Activated CD4-positive, alpha-beta T cell treated with anti-CD3 and anti-CD28 coated beads, Interleukin-10, Interleukin-2, amounts not matched to agents 100 ng/mL and 50 ng/mL, durations not matched to agents 16 hours and 8 hours (primary cell): ENCODE measurements around the gene SLC15A2.

ENCODE experiments used
- DNase-seq: peaks from one replicate; pipeline ENCODE4 v3.0.0-alpha.2; 2020

SLC15A2 gene

GRCh38 chr3:121989943-121990342 is 95.7 kb downstream of the SLC15A2 start:
- no peak for DNase-seq

GRCh38 chr3:121992601-121993560 is 98.7 kb downstream of the SLC15A2 start:
- no peak for DNase-seq
